Glomerular endothelial cell (primary cell): ENCODE data around the gene ANKRD33B. TPM values are rescaled to one million over a fixed set of nuclear protein-coding genes. Genes with fewer than 3 reads are reported as not detected.
"Not testable (repeated sequence)": the region's sequence is repeated elsewhere in the genome, so short reads cannot be mapped to it uniquely, and the experiment has no call there.

Source experiments
- DNase-seq: peaks from one replicate; pipeline ENCODE4 v3.0.0-alpha.2; 2011; ENCODE audit warnings: low read depth, low spot score; ENCODE audit errors: extremely low read depth
- total RNA-seq: library from RNA; depleted of rRNA; stranded (reverse); fragments of >200 nt; gene quantifications from 2 replicates; pipeline ENCODE4 v1.2.3, GENCODE V29; 2015

ANKRD33B gene
- total RNA-seq, 1 donor from 2014 or later = 6.1 TPM

DNA sequence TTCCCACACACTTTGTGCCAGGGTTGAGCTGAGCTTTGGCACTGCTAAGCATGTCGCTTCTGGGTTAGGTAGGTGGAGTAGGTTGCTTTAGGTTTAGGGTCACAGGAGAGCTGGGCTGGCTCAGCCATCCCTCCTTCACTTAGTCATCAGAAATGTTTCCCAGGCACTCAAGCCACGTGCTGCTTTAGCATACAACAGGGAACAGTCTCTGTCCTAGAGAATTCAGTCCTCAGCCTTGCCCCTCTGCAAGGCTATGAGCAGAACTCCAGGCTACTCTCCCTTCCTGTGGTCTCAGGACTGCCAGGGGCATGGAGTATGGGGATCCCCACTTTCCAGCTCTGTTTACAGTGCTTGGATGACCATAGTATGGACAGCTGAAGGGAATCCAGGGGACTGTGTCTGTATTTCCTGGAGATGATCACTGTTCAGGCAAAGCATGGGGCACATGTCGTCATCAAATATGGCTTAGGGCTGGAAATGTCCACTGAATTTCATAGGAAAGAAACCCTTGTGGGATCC is 7.5 kb upstream of the ANKRD33B start:
- DNase-seq = no peak

GRCh38 chr5:10556893-10557746 is 6.8 kb upstream of the ANKRD33B start:
- DNase-seq = no peak

- no peak for DNase-seq
Observed at GRCh38 chr5:10559151-10559550, 4.7 kb upstream of the ANKRD33B start.

DNA sequence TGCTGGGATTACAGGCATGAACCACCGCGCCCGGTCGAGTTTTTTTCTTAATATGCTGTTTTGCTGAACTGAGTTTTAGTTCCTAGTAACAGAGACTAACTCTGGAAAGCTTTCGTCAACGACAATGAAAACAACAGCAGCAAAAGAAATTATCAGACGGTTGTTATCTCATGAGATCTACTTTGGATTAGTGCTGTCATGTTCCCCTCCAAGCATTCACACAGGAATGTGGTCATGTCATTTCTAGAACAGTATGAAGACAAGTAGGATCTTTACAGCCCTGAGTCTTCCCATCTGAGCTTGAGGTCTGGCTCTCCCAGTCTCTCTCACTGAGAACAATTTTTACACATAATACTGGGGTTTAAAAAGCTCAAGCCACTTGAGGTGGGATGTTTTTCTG is 4.0 kb upstream of the ANKRD33B start:
- no peak for DNase-seq

- DNase-seq = no peak
Observed at GRCh38 chr5:10562201-10563109, 1.4 kb upstream of the ANKRD33B start.

DNA sequence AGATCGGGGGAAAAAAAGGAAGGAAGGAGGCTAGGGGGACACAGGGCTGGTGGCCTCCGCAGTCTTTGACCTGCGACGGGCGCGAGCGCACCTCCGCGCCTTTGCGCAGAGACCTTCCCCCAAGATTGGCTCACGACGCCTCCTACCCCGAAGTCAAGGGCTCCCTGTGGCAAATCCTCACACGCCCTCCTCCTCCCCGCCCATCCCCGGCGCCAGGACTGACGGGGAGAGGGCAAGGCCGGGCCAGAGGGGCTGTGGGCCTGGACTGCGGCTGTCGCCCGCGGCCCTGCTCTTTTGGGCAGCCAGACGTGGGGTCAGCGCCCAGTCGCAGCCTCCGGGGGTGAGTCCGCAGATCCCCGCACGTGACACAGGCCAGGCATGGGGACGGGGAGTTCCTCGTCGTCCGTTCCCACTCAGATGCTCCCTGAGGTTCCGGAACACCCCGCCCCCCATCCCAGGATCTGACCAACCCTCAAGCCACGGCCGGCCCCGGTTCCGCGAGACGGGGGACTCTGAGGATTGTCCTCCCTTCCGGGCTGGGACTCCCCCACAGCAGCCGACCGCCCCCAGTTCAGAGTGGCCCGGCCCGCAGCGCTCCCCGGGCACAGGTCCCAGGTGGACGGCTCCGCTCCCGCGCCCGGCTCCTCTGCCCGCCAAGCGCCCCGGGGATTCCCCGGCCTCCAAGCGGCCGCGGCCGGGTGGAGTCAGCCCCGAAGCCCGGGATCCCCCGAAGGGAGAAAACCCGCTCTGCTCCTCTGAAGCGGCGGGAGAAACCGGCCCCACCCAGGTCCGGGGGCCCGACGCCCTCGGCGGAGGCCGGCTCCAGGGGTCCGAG is 543 bp upstream of the ANKRD33B start:
- DNase-seq = no peak

DNA sequence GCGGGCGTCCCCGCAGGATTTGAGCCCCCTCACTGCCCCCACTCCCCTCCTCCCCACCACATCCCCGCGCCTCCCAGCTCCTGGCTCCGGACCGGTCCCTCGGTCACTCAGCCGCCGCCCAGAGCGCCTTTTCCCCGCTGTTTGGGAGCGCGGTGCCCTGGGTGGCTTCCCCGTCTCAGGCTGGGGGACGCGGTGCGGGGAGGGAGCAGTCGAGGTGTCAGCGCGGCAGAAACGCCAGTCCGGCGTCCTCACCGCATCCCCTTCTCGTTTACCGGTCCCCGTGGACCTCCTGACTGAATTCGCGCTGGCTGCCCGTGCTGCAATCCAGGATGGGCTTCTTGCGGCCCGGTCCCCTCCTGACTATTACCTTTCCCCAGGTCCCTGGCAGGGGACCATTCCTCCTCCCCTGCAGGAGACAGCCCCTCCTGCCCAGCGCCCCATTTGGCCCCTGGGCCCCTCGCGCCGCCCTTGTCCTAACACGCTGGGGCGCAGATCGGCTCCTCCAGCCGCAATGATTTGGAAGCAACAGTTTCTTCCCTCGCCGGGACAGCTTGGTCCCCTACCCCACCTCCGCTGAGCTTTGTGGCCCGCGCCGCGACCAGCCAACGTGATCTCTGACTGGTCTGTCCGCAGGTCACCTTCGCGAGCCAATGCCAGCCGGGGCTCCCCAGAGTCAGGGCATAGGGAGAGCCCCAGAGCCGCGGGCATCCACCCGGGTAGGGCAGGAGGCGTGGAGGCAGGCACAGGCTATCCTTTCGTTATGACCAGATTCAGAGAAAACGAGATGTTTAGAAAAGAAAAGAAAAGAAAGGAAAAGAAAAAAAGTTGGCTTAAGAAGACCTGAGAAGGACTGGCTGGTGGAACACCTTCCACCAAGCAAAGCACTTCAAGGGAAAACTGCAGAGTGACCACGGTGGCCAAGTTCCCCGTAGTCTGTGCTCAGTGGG is 1.2 kb downstream of the ANKRD33B start:
- no peak for DNase-seq

- no peak for DNase-seq
Observed at GRCh38 chr5:10565785-10566542, 2.1 kb downstream of the ANKRD33B start.

GRCh38 chr5:10566543-10567068 is 2.7 kb downstream of the ANKRD33B start:
- no peak for DNase-seq

GRCh38 chr5:10567121-10567591 is 3.3 kb downstream of the ANKRD33B start:
- DNase-seq = no peak

DNA sequence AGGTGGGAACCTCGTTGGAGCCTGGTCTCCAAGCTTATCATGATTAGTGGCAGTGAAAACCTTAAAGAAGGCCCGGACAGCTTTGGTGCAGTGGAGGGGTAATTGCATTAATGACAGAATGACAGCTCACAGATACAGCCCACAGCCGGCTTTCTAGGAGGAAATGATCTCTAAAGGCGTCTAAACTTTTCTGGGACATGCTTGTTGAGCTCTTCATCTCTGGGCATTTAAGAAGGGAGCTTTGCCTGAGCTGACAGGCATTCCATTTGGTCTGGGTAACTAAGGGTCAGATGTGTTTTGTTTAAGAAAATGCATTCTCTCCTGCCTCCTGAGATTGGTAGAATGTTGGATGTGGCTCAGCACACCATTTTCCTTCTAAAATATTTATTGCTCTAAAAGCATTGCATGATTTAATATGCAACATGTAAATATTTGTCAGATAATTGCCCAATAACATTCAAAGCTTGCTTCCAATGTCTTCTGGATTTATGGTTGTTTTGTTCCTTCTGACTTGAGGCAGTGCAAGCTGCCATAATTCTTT is 4.0 kb downstream of the ANKRD33B start:
- no peak for DNase-seq

DNA sequence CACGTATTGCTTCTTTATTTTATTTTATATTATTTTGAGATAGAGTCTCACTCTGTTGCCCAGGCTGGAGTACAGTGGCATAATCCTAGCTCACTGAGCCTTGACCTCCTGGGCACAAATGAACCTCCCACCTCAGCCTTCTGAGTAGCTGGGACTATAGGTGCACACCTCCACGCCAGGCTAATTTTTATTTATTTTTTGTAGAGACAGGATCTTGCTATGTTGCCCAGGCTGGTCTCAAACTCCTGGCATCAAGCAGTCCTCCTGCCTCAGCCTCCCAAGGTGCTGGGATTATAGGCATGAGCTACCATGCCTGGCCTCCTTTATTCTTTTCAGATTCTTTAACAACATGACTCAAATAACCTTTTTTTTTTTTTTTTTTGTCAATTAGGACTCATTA is 6.7 kb downstream of the ANKRD33B start:
- DNase-seq = not testable (repeated sequence)

- no peak for DNase-seq
Observed at GRCh38 chr5:10572451-10572850, 8.6 kb downstream of the ANKRD33B start.

DNA sequence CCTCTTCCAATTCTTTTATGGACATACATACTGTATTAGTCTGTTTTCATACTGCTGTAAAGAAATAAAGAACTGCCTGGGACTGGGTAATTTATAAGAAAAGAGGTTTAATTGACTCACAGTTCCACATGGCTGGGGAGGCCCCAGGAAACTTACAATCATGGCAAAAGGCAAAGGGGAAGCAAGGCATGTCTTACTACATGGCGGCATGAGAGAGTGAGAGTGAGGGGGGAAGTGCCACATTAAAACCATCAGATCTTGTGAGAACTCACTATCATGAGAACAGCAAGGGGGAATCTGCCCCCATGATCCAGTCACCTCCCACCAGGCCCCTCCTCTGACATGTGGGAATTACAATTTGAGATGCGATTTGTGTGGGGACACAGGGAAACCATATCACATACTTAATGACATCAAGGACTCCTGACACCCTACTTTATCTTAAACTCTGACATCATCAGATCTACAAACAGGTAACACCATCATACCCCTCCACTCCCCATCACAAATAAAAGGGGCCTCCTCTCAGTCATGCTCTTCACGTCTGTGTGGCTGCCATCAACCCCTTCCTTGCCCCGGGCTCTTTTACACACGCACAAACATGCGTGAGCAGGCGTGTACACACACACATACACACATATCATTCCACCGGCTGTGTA is 9.7 kb downstream of the ANKRD33B start:
- no peak for DNase-seq

DNA sequence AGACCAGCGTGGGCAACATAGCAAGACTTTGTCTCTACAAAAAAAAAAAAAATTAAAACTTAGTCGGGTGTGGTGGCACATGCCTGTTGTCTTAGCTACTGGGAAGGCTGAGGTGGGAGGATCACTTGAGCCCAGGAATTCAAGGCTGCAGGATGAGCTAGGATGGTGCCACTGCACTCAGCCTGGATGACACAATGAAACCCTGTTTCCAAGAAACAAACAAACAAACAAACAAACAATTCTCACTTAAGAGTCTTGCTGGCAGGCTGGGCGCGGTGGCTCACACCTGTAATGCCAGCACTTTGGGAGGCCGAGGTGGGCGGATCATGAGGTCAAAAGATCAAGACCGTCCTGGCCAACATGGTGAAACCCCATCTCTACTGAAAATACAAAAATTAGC is 11.0 kb downstream of the ANKRD33B start:
- DNase-seq = not testable (repeated sequence)

- DNase-seq = no peak
Observed at GRCh38 chr5:10576121-10576789, 12.4 kb downstream of the ANKRD33B start.

DNA sequence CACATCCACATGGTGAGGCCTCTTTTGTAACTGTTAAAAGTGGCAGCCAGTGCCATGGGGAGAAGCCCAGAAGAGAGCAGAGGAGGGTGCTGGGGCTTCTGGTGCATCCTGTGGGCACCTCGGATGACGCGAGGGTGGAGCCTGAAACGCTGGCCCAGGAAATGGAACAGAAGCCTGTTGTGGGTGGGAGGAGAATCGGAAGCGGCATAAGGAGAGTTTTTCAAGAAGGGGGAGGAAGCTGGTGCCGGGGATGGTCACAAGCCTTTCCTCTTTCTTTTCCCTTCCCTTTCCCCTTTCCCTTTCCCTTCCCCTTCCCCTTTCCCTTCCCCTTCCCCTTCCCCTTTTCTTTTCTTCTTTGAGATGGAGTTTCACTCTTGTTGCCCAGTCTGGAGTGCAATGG is 12.9 kb downstream of the ANKRD33B start:
- DNase-seq = no peak
